K562 (cell line): Measurements from ENCODE around the gene KCTD18. TPM values are rescaled to one million over a fixed set of nuclear protein-coding genes. Genes with fewer than 3 reads are reported as not detected.

Experiments
- ATAC-seq: fragments of 200-7000 bp; cut with Tn5 transposase; 3 replicates; pipeline ENCODE4 v1.9.1; 2020; ENCODE audit warnings: moderate library complexity
- BruUV-seq: library from RNA; stranded (reverse); fragments of 400-500 nt; replicated peaks from 2 replicates; lab custom pipeline; 2021; lab: Mats Ljungman, UMichigan
- CTCF ChIA-PET: fragments of 300-600 bp; formaldehyde crosslinking; extraction: SDS; loops from one replicate; lab custom pipeline; 2021; ENCODE audit warnings: low intra/inter-chr PET ratio; lab: Yijun Ruan, JAX
- POLR2A ChIA-PET: fragments of 300-600, 350-650 bp; sonication (Branson Sonifier 250); formaldehyde crosslinking; extraction: SDS; loops from one replicate; lab custom pipeline; 2021; ENCODE audit warnings: antibody characterized with exemption, inconsistent platforms; lab: Yijun Ruan, JAX
- DNase-seq, 4 experiments: peaks; one replicate each; pipeline versions ENCODE4 v3.0.0 to v3.0.0-alpha.2; 2011 to 2018; ENCODE audit warnings: low spot score in 3 of 4, mixed read lengths in 3 of 4; ENCODE audit errors: extremely low read depth in 1 of 4
- FAIRE-seq: peaks from 2 replicates; lab custom pipeline; 2011; peaks lifted over from hg19 to GRCh38; lab: Jason Lieb, UNC
- H2AFZ ChIP-seq: 2 replicates; pipeline ENCODE4 v1.6.0; 2011; ENCODE audit warnings: low read depth, low read length, control low read depth, inconsistent platforms
- H3K27ac ChIP-seq: fragments of 200-600 bp; 3 replicates; pipeline ENCODE4 v1.8.0; 2011; ENCODE audit warnings: low read depth, mild to moderate bottlenecking, control low read depth, inconsistent platforms, low read length, moderate library complexity, mixed read lengths; ENCODE audit errors: extremely low read depth
- H3K27me3 ChIP-seq, 2 experiments: fragments of 300-600 bp in 1 of 2; 2 replicates in 1 of 2; 3 replicates in 1 of 2; pipeline versions ENCODE4 v1.6.0 to v1.8.0; 2011; ENCODE audit warnings: inconsistent platforms in 2 of 2, low read length in 2 of 2, mild to moderate bottlenecking in 1 of 2, mixed read lengths in 1 of 2, moderate library complexity in 1 of 2; ENCODE audit not compliant: control insufficient read depth in 2 of 2, insufficient read depth in 2 of 2
- H3K36me3 ChIP-seq: fragments of 300-600 bp; 3 replicates; pipeline ENCODE4 v1.8.0; 2011; ENCODE audit warnings: mild to moderate bottlenecking, low read length, inconsistent platforms; ENCODE audit not compliant: control insufficient read depth, insufficient read depth
- H3K4me1 ChIP-seq, 2 experiments: fragments of 200-600 bp in 1 of 2; replicated peaks in 1 of 2; 2 replicates in 1 of 2; 3 replicates in 1 of 2; pipeline versions ENCODE4 v1.5.1 to v1.8.0; 2011; ENCODE audit warnings: inconsistent platforms in 2 of 2, low read length in 2 of 2, mild to moderate bottlenecking in 1 of 2, mixed read lengths in 1 of 2, moderate library complexity in 1 of 2; ENCODE audit not compliant: control insufficient read depth in 2 of 2, insufficient read depth in 2 of 2
- H3K4me2 ChIP-seq: 2 replicates; pipeline ENCODE4 v1.6.1; 2011; ENCODE audit warnings: low read length, control low read depth, inconsistent platforms, mixed read lengths; ENCODE audit not compliant: insufficient read depth
- H3K4me3 ChIP-seq: fragments of 200-600 bp; sonication (generic), shearing (Covaris generic); 2 replicates; pipeline ENCODE4 v1.5.1; 2016; ENCODE audit warnings: control low read depth, inconsistent platforms
- H3K79me2 ChIP-seq: fragments of 200-600 bp; 3 replicates; pipeline ENCODE4 v1.8.0; 2011; ENCODE audit warnings: low read length, inconsistent platforms; ENCODE audit not compliant: control insufficient read depth, insufficient read depth
- H3K9ac ChIP-seq, 2 experiments: 2 replicates each; pipeline versions ENCODE4 v1.6.0 to v1.6.1; 2011; ENCODE audit warnings: low read depth in 2 of 2, low read length in 2 of 2, control low read depth in 1 of 2, inconsistent platforms in 1 of 2, mild to moderate bottlenecking in 1 of 2, mixed read lengths in 1 of 2; ENCODE audit not compliant: insufficient read depth in 1 of 2
- H3K9me1 ChIP-seq: one replicate; pipeline ENCODE4 v1.6.0; 2011; ENCODE audit warnings: inconsistent platforms, mild to moderate bottlenecking, low read length, moderate library complexity; ENCODE audit not compliant: control insufficient read depth, insufficient read depth
- H3K9me3 ChIP-seq: replicated peaks from 2 replicates; pipeline ENCODE4 v1.5.1; 2011; ENCODE audit warnings: low read depth, low read length, inconsistent platforms; ENCODE audit not compliant: control insufficient read depth, insufficient read depth
- H4K20me1 ChIP-seq: replicated peaks from 2 replicates; pipeline ENCODE4 v1.6.1; 2011; ENCODE audit warnings: low read length, inconsistent platforms, mixed read lengths; ENCODE audit not compliant: control insufficient read depth, insufficient read depth
- ARID2 ChIP-seq: fragments of 450-650 bp; IDR thresholded peaks from 2 replicates; pipeline ENCODE4 v1.6.1; 2017; ENCODE audit warnings: antibody characterized with exemption, mild to moderate bottlenecking
- GABPB1 ChIP-seq: sonication (generic); formaldehyde crosslinking; IDR thresholded peaks from 2 replicates; pipeline ENCODE4 v1.8.0; 2022; ENCODE audit warnings: mild to moderate bottlenecking, missing genetic modification reagents
- MYC ChIP-seq, 2 experiments: fragments of 250-450 bp in 1 of 2; sonication (Bioruptor Pico) in 1 of 2; IDR thresholded peaks; 2 replicates each; pipeline versions ENCODE4 v1.5.1 to v1.6.1; 2012 to 2021; ENCODE audit warnings: low read depth in 2 of 2, borderline replicate concordance in 1 of 2, improper control_type of control experiment in 1 of 2, low read length in 1 of 2, mild to moderate bottlenecking in 1 of 2, moderate library complexity in 1 of 2
- RAD21 ChIP-seq, 2 experiments: fragments of 250-450 bp in 1 of 2; fragments of 450-650 bp in 1 of 2; sonication (Bioruptor Pico) in 1 of 2; formaldehyde crosslinking in 1 of 2; IDR thresholded peaks in 1 of 2; conservative IDR thresholded peaks in 1 of 2; 2 replicates each; pipeline versions ENCODE4 v1.4.0 to v1.8.0; 2020 to 2022; ENCODE audit warnings: mild to moderate bottlenecking in 2 of 2, moderate library complexity in 1 of 2
- RFX7 ChIP-seq: fragments of 250-450 bp; sonication (Bioruptor Pico); IDR thresholded peaks from 2 replicates; pipeline ENCODE4 v1.5.1; 2021; ENCODE audit warnings: mild to moderate bottlenecking
- SLC30A9 ChIP-seq: fragments of 250-450 bp; sonication (Bioruptor Pico); IDR thresholded peaks from 2 replicates; pipeline ENCODE4 v1.8.0; 2022; ENCODE audit warnings: mild to moderate bottlenecking, moderate library complexity
- SMC3 ChIP-seq: conservative IDR thresholded peaks from 2 replicates; pipeline ENCODE4 v1.6.1; 2011; ENCODE audit warnings: low read depth, low read length, improper control_type of control experiment; ENCODE audit not compliant: insufficient read depth
- TEAD4 ChIP-seq, 2 experiments: sonication (generic) in 1 of 2; formaldehyde crosslinking in 1 of 2; IDR thresholded peaks; 2 replicates each; pipeline versions ENCODE4 v1.6.1 to v1.8.0; 2012 to 2022; ENCODE audit warnings: borderline replicate concordance in 1 of 2, inconsistent platforms in 1 of 2, low read length in 1 of 2, mild to moderate bottlenecking in 1 of 2, missing genetic modification reagents in 1 of 2
- WGBS: fragments of 100-300 bp; shearing (Covaris generic); methylation state at CpG from one replicate; pipeline ENCODE4 v1.1.6; 2016; ENCODE audit warnings: low coverage, mixed read lengths; ENCODE audit not compliant: insufficient coverage; ENCODE audit errors: missing lambda C conversion rate; 5-methylcytosine and 5-hydroxymethylcytosine counted together
- in situ Hi-C: fragments of 300-500 bp; cut with MboI; formaldehyde crosslinking; loops from 4 replicates; pipeline ENCODE4 v1.15.0; 2018; ENCODE audit warnings: inconsistent platforms, mixed read lengths
- intact Hi-C: fragments of 100-400 bp; cut with micrococcal nuclease; formaldehyde crosslinking; loops from 2 replicates; pipeline ENCODE4 v1.14.2; 2022
- polyA plus RNA-seq, 8 experiments: library from polyadenylated mRNA; depleted of rRNA in 4 of 8; stranded (reverse) in 5 of 8; unstranded in 3 of 8; fragments of >200 nt; fragmentation: Nextera tagmentation in 2 of 8; fragmentation: Illumina TruSeq in 1 of 8; extraction: Ambion mirVana in 2 of 8; extraction: Trizol in 1 of 8; gene quantifications; 2 replicates each; pipeline versions ENCODE4 v1.2.1 to v1.2.3, GENCODE V29; 2011 to 2014; ENCODE audit warnings: inconsistent platforms in 1 of 8, missing spikeins in 1 of 8
- total RNA-seq, 7 experiments: library from RNA; depleted of rRNA in 6 of 7; stranded (reverse); fragments of >200 nt in 6 of 7; fragmentation: Illumina TruSeq in 2 of 7; extraction: Trizol in 2 of 7; gene quantifications; 2 replicates each; pipeline versions ENCODE4 v1.2.1 to v1.2.3, GENCODE V29; 2011 to 2021; ENCODE audit warnings: low replicate concordance in 1 of 7
- TF ChIP-seq, protein P1 (sequence below), 2 experiments: fragments of 450-650 bp; formaldehyde crosslinking in 1 of 2; IDR thresholded peaks; 2 replicates each; pipeline versions ENCODE4 v1.4.0 to v1.6.1; 2014 to 2020; ENCODE audit warnings: mild to moderate bottlenecking in 2 of 2, borderline replicate concordance in 1 of 2, low read depth in 1 of 2

KCTD18 gene
- total and polyA plus RNA-seq, 9 of the 15 experiments (the other 6 are each of a cell fraction or from before 2014, with no cell fraction given), result 0.39 to 5.4 (median 3.8) TPM

- no peak overlapping the region for H3K27ac ChIP-seq
- no peaks in the 10 kb centered on the region for H3K79me2 ChIP-seq
- no peaks in the 10 kb centered on the region for H3K27me3 ChIP-seq
- ChIA-PET CTCF (interaction anchor here (0.7 to 1.2 kb wide), 4 partner anchors 10 to 500 kb away, joined by 3 to 18 read pairs (median 4); no protein-coding TSS in a partner anchor), POLR2A (interaction anchor here (0.7 to 1.2 kb wide), 2 partner anchors 10 to 755 kb away, joined by 3 to 4 read pairs; no protein-coding TSS in a partner anchor)
- no peak overlapping the region for H3K4me3 ChIP-seq
- no peak overlapping the region for H3K9ac ChIP-seq
- no peaks in the 10 kb centered on the region for H4K20me1 ChIP-seq
- peak; percentile 79 for FAIRE-seq
- H3K36me3 ChIP-seq, result no peaks in the 10 kb centered on the region; the same call in 2 of the 3 replicates
- no peaks in the 10 kb centered on the region for H3K4me1 ChIP-seq
- H3K4me2 ChIP-seq, result no peak overlapping the region
- DNase-seq, result peak in 2 of 4 experiments; percentile 39
- intact Hi-C loops (loop anchor here (2.0 to 5.0 kb wide), 2 partner anchors 164 to 491 kb away; partner anchors contain the start of gene SPATS2L), in situ Hi-C loops (loop anchor here (5.0 kb wide), 1 partner anchor 499 kb away; no protein-coding TSS in a partner anchor)
- 42% methylated on average over 8 of the region's 8 CpGs for WGBS
- no peaks in the 10 kb centered on the region for H3K9me1 ChIP-seq
- ATAC-seq, result peak; percentile 74
- no peaks in the 10 kb centered on the region for H3K9me3 ChIP-seq
- no peak overlapping the region for H2AFZ ChIP-seq
- BruUV-seq, result no TSS peak
- TF ChIP-seq RFX7 (CRISPR knock-in tag) (no peak), MYC (IDR thresholded peaks at IDR 0.05; ENCODE audit: low read depth, low read length) (no peak), MYC (CRISPR knock-in tag; IDR thresholded peaks at IDR 0.05; ENCODE audit: borderline replicate concordance, low read depth) (no peak), GABPB1 (CRISPR knock-in tag) (no peak), RAD21 (CRISPR knock-in tag; conservative IDR thresholded peaks at IDR 0.05 in 1 of 2, IDR thresholded peaks at IDR 0.05 in 1 of 2) (peak; percentile 68 to 75), SMC3 (peak; percentile 65), ARID2 (0 out of 2 replicates have a peak, but pooled peaks have one; percentile 9), SLC30A9 (no peak), TEAD4 (IDR thresholded peaks at IDR 0.05; ENCODE audit: low read length) (0 out of 2 replicates have a peak, but pooled peaks have one; percentile 22), TEAD4 (CRISPR knock-in tag; IDR thresholded peaks at IDR 0.05; ENCODE audit: borderline replicate concordance) (no peak)
- TF ChIP-seq, protein P1, sequence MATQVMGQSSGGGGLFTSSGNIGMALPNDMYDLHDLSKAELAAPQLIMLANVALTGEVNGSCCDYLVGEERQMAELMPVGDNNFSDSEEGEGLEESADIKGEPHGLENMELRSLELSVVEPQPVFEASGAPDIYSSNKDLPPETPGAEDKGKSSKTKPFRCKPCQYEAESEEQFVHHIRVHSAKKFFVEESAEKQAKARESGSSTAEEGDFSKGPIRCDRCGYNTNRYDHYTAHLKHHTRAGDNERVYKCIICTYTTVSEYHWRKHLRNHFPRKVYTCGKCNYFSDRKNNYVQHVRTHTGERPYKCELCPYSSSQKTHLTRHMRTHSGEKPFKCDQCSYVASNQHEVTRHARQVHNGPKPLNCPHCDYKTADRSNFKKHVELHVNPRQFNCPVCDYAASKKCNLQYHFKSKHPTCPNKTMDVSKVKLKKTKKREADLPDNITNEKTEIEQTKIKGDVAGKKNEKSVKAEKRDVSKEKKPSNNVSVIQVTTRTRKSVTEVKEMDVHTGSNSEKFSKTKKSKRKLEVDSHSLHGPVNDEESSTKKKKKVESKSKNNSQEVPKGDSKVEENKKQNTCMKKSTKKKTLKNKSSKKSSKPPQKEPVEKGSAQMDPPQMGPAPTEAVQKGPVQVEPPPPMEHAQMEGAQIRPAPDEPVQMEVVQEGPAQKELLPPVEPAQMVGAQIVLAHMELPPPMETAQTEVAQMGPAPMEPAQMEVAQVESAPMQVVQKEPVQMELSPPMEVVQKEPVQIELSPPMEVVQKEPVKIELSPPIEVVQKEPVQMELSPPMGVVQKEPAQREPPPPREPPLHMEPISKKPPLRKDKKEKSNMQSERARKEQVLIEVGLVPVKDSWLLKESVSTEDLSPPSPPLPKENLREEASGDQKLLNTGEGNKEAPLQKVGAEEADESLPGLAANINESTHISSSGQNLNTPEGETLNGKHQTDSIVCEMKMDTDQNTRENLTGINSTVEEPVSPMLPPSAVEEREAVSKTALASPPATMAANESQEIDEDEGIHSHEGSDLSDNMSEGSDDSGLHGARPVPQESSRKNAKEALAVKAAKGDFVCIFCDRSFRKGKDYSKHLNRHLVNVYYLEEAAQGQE (IDR thresholded peaks at IDR 0.05; ENCODE audit: borderline replicate concordance), result peak; percentile 62; the same call in 1 of the 2 replicates
- TF ChIP-seq, protein P1 (CRISPR knock-in tag; IDR thresholded peaks at IDR 0.05; ENCODE audit: low read depth), result no peak
These were observed 38.5 kb downstream of the KCTD18 start for GRCh38 chr2:200471324-200471848.
